Measurements from ENCODE around the gene MED13L.
A peak's percentile ranks its signal among the peaks of the same experiment; 100 is the strongest.
"Not testable (repeated sequence)": the region's sequence is repeated elsewhere in the genome, so short reads cannot be mapped to it uniquely, and the experiment has no call there.

MED13L gene

GRCh38 chr12:116148844-116149243, 128.6 kb downstream of the MED13L start:
- no peak for DNase-seq

GRCh38 chr12:116146386-116146785, 131.1 kb downstream of the MED13L start:
- DNase-seq, result no peak

GRCh38 chr12:116145451-116145850, 132.0 kb downstream of the MED13L start:
- DNase-seq, result no peak

- no peak for DNase-seq
These were observed 133.1 kb downstream of the MED13L start for GRCh38 chr12:116144384-116144783.

- peak; percentile 71 for DNase-seq
These were observed 133.6 kb downstream of the MED13L start for GRCh38 chr12:116143909-116144308.

GRCh38 chr12:116142936-116143898, 134.3 kb downstream of the MED13L start:
- peak; percentile 70 for DNase-seq

- DNase-seq, result no peak
These were observed 135.7 kb downstream of the MED13L start for GRCh38 chr12:116141833-116142162.

GRCh38 chr12:116141110-116141832, 136.2 kb downstream of the MED13L start:
- peak; percentile 26 for DNase-seq

GRCh38 chr12:116140529-116140928, 137.0 kb downstream of the MED13L start:
- DNase-seq, result peak; percentile 70

GRCh38 chr12:116138781-116139180, 138.7 kb downstream of the MED13L start:
- DNase-seq, result no peak

- peak; percentile 70 for DNase-seq
These were observed 139.1 kb downstream of the MED13L start for GRCh38 chr12:116138364-116138763.

GRCh38 chr12:116137318-116137717, 140.2 kb downstream of the MED13L start:
- no peak for DNase-seq

GRCh38 chr12:116136340-116136739, 141.2 kb downstream of the MED13L start:
- no peak for DNase-seq

- DNase-seq, result no peak
These were observed 142.1 kb downstream of the MED13L start for GRCh38 chr12:116135209-116135930.

GRCh38 chr12:116133636-116134214, 143.8 kb downstream of the MED13L start:
- no peak for DNase-seq

GRCh38 chr12:116133149-116133548, 144.3 kb downstream of the MED13L start:
- DNase-seq, result peak; percentile 77

- not testable (repeated sequence) for DNase-seq
These were observed 145.5 kb downstream of the MED13L start for GRCh38 chr12:116131987-116132386.

GRCh38 chr12:116131176-116131575, 146.3 kb downstream of the MED13L start:
- no peak for DNase-seq

GRCh38 chr12:116130431-116130830, 147.1 kb downstream of the MED13L start:
- no peak for DNase-seq

- no peak for DNase-seq
These were observed 148.7 kb downstream of the MED13L start for GRCh38 chr12:116128779-116129178.

GRCh38 chr12:116127859-116128258, 149.6 kb downstream of the MED13L start:
- no peak for DNase-seq

GRCh38 chr12:116126610-116127009, 150.9 kb downstream of the MED13L start:
- DNase-seq, result no peak
